Measurements from ENCODE around the gene NOCT. TPM values are rescaled to one million over a fixed set of nuclear protein-coding genes. Genes with fewer than 3 reads are reported as not detected.
"Not testable (repeated sequence)": the region's sequence is repeated elsewhere in the genome, so short reads cannot be mapped to it uniquely, and the experiment has no call there.

The NOCT gene
- total RNA-seq, 1 experiment from 2014 or later, result 13.5 TPM

DNA sequence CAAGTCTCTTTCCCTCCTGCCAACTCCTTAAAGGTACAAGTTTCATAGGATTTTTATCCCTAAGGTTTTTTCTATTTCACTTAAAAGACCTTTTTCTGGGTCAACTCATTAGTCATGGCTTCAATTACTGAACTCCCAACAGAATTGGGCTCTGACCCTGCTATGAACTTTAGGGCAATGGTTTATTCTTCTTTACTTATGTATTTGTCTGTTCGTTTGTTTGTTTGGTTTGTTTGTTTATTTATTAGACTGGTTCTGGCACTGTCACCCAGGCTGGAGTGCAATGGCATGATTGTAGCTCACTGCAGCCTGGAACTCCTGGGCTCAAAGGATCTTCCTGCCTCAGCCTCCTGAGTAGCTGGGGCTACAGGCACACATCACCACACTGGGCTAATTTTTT is 5.9 kb upstream of the NOCT start:
- DNase-seq (ENCODE audit: low read depth), result no peak

DNA sequence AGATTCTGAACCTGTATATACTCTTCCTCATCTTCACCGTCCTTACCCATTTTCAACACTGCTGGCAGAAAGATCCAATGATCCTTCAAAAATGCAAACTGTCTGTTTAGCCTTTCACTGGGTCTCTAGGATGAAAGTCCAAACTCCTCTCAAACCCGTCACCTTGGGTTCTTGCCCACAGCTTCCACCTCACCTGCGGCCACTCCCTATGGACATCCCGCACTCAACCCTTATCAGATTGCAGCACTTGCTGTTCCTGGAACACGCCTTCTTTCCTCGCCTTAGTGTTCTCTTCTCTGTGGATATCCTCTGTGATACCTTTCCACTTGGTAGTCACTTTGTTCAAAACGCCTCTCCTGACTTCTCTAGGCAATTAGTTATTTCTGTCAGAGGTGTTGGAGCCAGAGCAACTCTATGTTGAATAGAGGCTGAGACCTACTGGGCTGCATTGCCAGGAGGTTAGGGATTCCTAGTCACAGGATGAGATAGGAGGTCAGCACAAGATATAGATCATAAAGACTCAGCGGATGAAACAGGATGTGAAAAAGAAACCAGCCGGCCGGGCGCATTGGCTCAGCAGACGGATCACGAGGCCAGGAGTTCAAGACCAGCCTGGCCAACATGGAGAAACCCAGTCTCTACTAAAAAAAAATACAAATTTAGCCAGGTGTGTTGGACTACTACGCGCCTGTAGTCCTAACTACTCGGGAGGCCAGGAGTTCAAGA is 4.2 kb upstream of the NOCT start:
- DNase-seq (ENCODE audit: low read depth), result no peak

DNA sequence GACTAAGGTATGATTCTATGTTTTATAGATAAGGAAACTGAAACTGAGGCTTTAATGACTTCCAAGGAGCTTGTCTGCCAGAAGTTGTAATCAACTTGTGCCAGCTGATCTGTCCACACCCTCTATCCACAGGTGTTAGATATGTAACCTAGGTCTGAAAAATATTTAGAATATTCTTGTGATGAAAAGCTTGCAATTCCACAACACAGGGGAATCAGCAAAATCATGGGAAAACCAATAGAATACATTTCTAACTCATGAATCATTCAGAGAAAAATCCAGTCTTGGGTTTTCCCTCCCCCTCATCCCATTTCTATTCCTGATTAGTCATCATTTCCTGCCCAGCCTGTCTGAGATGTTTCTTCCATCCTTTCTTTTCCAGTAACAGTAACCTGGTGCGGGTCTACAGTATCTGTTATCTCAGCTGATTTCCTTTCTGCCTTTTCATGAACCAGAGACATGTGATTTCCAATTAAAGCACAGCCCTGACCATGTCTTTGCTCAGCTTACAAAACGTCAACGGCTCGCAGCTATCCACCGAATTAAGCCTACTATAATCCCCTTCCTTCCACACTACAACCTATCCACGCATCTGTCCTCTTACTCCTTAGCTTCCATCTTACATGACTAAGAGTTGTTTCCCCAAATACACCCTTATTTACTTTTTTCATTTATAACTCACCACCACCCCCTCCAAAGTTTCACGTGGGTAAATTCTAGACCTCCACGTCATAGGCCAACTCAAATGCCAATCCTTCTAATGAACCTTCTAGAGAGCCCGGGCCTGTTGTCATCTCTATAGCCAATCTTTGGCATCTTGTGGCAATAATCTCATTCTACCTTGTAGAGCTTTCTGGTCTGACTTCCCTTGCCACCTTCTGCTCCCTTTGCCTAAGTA is 961 bp upstream of the NOCT start:
- peak; percentile 91 for DNase-seq (ENCODE audit: low read depth)

GRCh38 chr4:139015948-139016471 is 429 bp downstream of the NOCT start:
- DNase-seq (ENCODE audit: low read depth), result peak; percentile 29

- peak; percentile 19 for DNase-seq (ENCODE audit: low read depth)
Observed at GRCh38 chr4:139017861-139018260, 2.3 kb downstream of the NOCT start.

GRCh38 chr4:139018501-139018900 is 2.9 kb downstream of the NOCT start:
- DNase-seq (ENCODE audit: low read depth), result no peak

- peak; percentile 96 for DNase-seq (ENCODE audit: low read depth)
Observed at GRCh38 chr4:139018971-139019758, 3.6 kb downstream of the NOCT start.

DNA sequence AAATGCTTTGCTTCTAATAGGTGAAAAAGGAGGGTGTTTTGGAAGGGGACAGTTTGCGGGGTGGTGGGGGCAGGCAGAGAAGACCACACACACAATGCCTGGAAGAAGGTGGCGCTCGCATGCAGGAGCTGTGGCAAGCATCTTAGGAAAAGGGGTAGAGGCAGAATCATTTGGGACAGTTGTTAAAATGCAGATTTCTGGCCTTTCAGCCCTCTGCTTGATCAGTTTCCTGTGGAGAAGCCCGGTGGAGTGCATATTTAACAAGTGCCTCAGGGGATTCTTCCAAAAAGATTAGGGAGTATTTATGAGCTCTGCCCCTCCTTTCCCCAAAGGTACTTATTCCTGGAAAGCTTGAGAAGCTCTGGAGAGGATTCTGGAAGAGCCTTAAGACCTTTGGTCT is 4.8 kb downstream of the NOCT start:
- DNase-seq (ENCODE audit: low read depth), result no peak

DNA sequence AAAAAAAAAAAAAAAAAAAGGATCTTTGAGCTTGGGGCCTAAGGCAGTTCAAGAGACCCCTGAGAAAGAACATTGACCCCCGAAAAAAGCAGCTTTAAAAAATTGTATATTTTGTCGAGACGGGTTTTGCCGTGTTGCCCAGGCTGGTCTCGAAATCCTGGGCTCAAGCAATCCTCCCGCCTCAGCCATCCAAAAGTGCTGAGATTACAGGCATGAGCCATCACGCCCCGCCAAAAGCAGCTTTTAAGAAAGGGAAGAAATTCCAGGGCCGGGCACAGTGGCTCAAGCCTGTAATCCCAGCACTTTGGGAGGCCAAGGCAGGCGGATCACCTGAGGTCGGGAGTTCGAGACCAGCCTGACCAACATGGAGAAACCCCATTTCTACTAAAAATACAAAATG is 5.5 kb downstream of the NOCT start:
- not testable (repeated sequence) for DNase-seq (ENCODE audit: low read depth)

GRCh38 chr4:139022835-139023234 is 7.3 kb downstream of the NOCT start:
- no peak for DNase-seq (ENCODE audit: low read depth)

- no peak for DNase-seq (ENCODE audit: low read depth)
Observed at GRCh38 chr4:139024686-139025085, 9.1 kb downstream of the NOCT start.

DNA sequence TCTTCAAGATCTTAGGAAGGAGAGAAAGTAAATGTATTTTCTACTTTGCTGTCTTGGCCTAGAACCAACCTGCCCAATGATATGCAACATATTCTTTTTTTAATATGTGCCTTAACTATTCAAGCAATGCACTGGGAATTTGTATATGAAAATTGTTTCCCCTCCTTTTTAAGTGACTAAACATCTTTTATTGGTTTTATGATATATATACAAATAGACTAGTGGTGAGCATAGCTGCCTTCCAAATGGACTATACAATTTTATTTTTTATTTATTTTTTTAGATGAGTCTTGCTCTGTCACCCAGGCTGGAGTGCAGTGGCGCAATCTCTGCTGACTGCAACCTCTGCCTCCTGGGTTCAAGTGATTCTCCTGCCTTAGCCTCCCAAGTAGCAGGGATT is 10.3 kb downstream of the NOCT start:
- DNase-seq (ENCODE audit: low read depth), result no peak

- no peak for DNase-seq (ENCODE audit: low read depth)
Observed at GRCh38 chr4:139027776-139028175, 12.2 kb downstream of the NOCT start.

DNA sequence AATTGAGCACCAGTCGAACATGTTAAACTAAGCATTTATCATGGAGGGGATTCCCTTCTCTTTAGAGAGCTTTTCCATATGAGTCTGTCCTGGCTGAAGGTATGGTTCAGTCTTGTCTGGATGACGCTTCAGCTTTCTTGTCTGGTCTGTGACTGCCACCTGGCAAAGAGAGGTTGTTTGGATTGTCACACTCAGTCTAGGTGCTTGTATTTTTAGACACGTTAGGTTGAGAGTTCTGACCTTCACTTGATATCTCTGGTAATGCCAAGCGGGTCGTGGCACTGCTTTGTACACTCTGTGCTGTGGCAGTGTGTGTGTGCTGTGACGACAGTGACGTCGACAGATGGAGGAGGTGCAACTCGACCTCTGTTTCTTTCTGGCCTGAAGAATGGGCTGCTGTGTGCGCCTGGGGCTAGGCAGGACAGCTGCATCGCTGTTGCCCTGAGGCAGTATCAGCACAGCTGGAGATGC is 12.6 kb downstream of the NOCT start:
- no peak for DNase-seq (ENCODE audit: low read depth)

DNA sequence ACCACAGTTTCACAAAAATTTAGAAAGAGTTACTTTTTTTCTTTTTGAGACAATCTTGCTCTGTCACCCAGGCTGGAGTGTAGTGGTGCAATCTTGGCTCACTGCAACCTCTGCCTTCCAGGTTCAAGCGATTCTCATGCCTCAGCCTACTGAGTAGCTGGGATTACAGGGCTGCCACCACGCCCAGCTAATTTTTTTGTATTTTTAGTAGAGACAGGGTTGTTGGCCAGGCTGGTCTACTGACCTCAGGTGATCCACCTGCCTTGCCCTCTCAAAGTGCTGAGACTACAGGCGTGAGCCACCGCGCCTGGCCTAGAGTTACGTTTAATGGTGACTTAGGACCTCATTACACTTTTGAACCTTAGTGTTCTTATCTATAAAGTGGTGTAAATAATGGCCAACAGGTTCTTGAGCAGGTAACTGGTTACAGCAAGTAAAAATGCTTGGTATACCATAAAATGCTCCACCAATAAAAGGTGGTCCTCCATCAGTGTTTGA is 14.3 kb downstream of the NOCT start:
- not testable (repeated sequence) for DNase-seq (ENCODE audit: low read depth)

- DNase-seq (ENCODE audit: low read depth), result peak; percentile 66
Observed at GRCh38 chr4:139030614-139031235, 15.1 kb downstream of the NOCT start.

DNA sequence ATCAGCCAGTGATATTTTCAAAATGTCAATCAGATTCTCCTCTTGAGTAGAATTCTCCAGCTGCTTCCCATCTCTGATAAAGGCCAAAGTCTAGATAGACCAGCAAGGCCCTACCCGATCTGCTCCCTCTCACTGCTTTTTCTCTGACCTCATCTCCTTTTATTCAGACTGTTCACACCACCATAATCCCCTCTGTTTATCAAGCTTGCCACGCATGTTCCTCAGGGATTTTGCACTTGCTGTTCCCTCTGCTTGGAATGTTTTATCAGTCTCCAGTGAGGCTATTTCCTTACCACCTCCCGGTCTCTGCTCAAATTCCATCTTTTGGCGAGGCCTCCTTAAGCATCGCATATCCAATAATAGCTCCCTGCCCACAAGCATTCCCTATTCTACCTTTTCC is 20.1 kb downstream of the NOCT start:
- no peak for DNase-seq (ENCODE audit: low read depth)

DNA sequence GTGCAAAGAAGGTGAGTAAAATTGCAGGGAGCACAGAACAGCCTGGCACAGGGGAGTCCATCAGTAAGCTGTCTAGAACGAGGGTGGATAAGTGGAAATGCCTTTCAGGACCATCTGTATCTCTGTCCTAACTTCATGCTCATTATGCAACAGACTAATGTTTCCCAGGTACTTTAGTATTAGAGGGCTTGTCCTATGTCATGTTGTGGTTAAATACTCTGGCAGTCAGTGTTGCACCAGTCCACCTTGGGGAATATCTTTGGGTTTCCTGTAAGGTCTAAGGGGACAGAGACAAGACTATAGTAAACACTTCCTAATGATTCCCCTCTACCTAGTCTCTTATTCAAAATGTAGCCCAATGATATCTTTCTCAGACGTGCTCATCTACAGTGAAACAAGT is 21.3 kb downstream of the NOCT start:
- no peak for DNase-seq (ENCODE audit: low read depth)

GRCh38 chr4:139038874-139039443 is 23.4 kb downstream of the NOCT start:
- DNase-seq (ENCODE audit: low read depth), result no peak

- DNase-seq (ENCODE audit: low read depth), result no peak
Observed at GRCh38 chr4:139042981-139043460, 27.4 kb downstream of the NOCT start.

- DNase-seq (ENCODE audit: low read depth), result no peak
Observed at GRCh38 chr4:139044291-139044690, 28.7 kb downstream of the NOCT start.

Measured in RPMI7951 (cell line).